HCT116 (cell line): ENCODE measurements around the gene ERC1. TPM values are rescaled to one million over a fixed set of nuclear protein-coding genes. Genes with fewer than 3 reads are reported as not detected.

Source experiments
- ATAC-seq: fragments of 200-7000 bp; cut with Tn5 transposase; 2 replicates; pipeline ENCODE4 v1.9.1; 2020; ENCODE audit warnings: mild to moderate bottlenecking, moderate library complexity
- BruUV-seq: library from RNA; stranded (reverse); fragments of 400-500 nt; replicated peaks from 2 replicates; lab custom pipeline; 2021; lab: Mats Ljungman, UMichigan
- CTCF ChIA-PET: fragments of 300-600 bp; sonication (Branson Sonifier 250); formaldehyde crosslinking; loops from one replicate; lab custom pipeline; 2021; ENCODE audit warnings: antibody characterized with exemption; lab: Charles Lee
- POLR2A ChIA-PET: fragments of 300-600, 350-600 bp; sonication (Branson Sonifier 250); formaldehyde crosslinking; loops from one replicate; lab custom pipeline; 2021; ENCODE audit warnings: antibody characterized with exemption; lab: Charles Lee
- RAD21 ChIA-PET, 2 experiments: fragments of 300-600 bp; sonication (Branson Sonifier 250); formaldehyde crosslinking; loops; one replicate each; lab custom pipeline; 2023; ENCODE audit warnings: low total read pairs in 2 of 2; ENCODE audit not compliant: uncharacterized antibody in 2 of 2, unreplicated experiment in 2 of 2, low non-redundant PET in 1 of 2; lab: Charles Lee
- DNase-seq: peaks from one replicate; pipeline ENCODE4 v3.0.0-alpha.2; 2010; ENCODE audit warnings: low read depth, low spot score
- H2AFZ ChIP-seq: fragments of 200-600 bp; shearing (Covaris generic), sonication (generic); 2 replicates; pipeline ENCODE4 v1.6.1; 2017; ENCODE audit warnings: low read depth, mixed run types, mixed read lengths, antibody characterized with exemption, low read length; ENCODE audit not compliant: poor library complexity, severe bottlenecking
- H3K27ac ChIP-seq: 2 replicates; pipeline ENCODE4 v1.5.1; 2012; ENCODE audit warnings: low read depth, low read length
- H3K27me3 ChIP-seq: fragments of 200-600 bp; sonication (generic); 2 replicates; pipeline ENCODE4 v1.6.1; 2016; ENCODE audit warnings: mixed run types, low read length, mixed read lengths; ENCODE audit not compliant: insufficient read depth
- H3K36me3 ChIP-seq, 2 experiments: fragments of 200-500 bp in 1 of 2; fragments of 200-600 bp in 1 of 2; sonication (Bioruptor generic) in 1 of 2; sonication (generic) in 1 of 2; 2 replicates each; pipeline versions ENCODE4 v1.5.1 to v1.6.1; 2014 to 2016; ENCODE audit warnings: low read length in 2 of 2, inconsistent platforms in 1 of 2, mixed read lengths in 1 of 2, mixed run types in 1 of 2; ENCODE audit not compliant: insufficient read depth in 2 of 2, control insufficient read depth in 1 of 2
- H3K4me1 ChIP-seq, 2 experiments: fragments of 200-600 bp in 1 of 2; sonication (generic) in 1 of 2; 2 replicates each; pipeline versions ENCODE4 v1.5.1 to v1.6.1; 2012 to 2017; ENCODE audit warnings: low read length in 2 of 2, inconsistent platforms in 1 of 2, mild to moderate bottlenecking in 1 of 2, mixed read lengths in 1 of 2, mixed run types in 1 of 2, moderate library complexity in 1 of 2; ENCODE audit not compliant: insufficient read depth in 2 of 2, control insufficient read depth in 1 of 2
- H3K4me2 ChIP-seq: fragments of 200-600 bp; sonication (generic); 2 replicates; pipeline ENCODE4 v1.6.1; 2017; ENCODE audit warnings: mixed run types, low read length, mixed read lengths
- H3K4me3 ChIP-seq, 2 experiments: fragments of 200-600 bp in 1 of 2; sonication (generic) in 1 of 2; replicated peaks in 1 of 2; 2 replicates each; pipeline ENCODE4 v1.5.1; 2011 to 2016; ENCODE audit warnings: low read length in 2 of 2, control low read depth in 1 of 2, low read depth in 1 of 2, mild to moderate bottlenecking in 1 of 2, mixed read lengths in 1 of 2, mixed run types in 1 of 2
- H3K79me2 ChIP-seq: fragments of 200-600 bp; sonication (generic); 2 replicates; pipeline ENCODE4 v1.6.1; 2017; ENCODE audit warnings: mild to moderate bottlenecking, mixed run types, low read length, moderate library complexity, mixed read lengths; ENCODE audit not compliant: insufficient read depth
- H3K9ac ChIP-seq: fragments of 200-600 bp; sonication (generic); 2 replicates; pipeline ENCODE4 v1.6.1; 2016; ENCODE audit warnings: low read length, mixed read lengths
- H3K9me2 ChIP-seq: fragments of 200-600 bp; sonication (generic), shearing (Covaris generic); 2 replicates; pipeline ENCODE4 v1.6.1; 2017; ENCODE audit warnings: mixed run types, mild to moderate bottlenecking, moderate library complexity; ENCODE audit not compliant: insufficient read depth
- H3K9me3 ChIP-seq, 2 experiments: fragments of 200-500 bp in 1 of 2; fragments of 200-600 bp in 1 of 2; sonication (Bioruptor generic) in 1 of 2; sonication (generic) in 1 of 2; 2 replicates each; pipeline ENCODE4 v1.6.1; 2014 to 2017; ENCODE audit warnings: low read length in 2 of 2, mixed read lengths in 2 of 2, inconsistent platforms in 1 of 2, low read depth in 1 of 2, mild to moderate bottlenecking in 1 of 2, mixed run types in 1 of 2, moderate library complexity in 1 of 2; ENCODE audit not compliant: control insufficient read depth in 1 of 2, insufficient read depth in 1 of 2
- H4K20me1 ChIP-seq: fragments of 200-600 bp; sonication (generic), shearing (Covaris generic); 2 replicates; pipeline ENCODE4 v1.6.1; 2017; ENCODE audit warnings: mixed run types, mild to moderate bottlenecking, moderate library complexity; ENCODE audit not compliant: insufficient read depth
- CBX3 ChIP-seq: IDR thresholded peaks from 2 replicates; pipeline ENCODE4 v1.6.1; 2012; ENCODE audit warnings: low read depth
- CEBPB ChIP-seq: IDR thresholded peaks from 2 replicates; pipeline ENCODE4 v1.6.1; 2012; ENCODE audit warnings: low read depth
- CTCF ChIP-seq, 3 experiments: fragments of 200-600 bp in 1 of 3; sonication (generic) in 1 of 3; IDR thresholded peaks in 2 of 3; conservative IDR thresholded peaks in 1 of 3; 2 replicates each; pipeline ENCODE4 v1.5.1; 2012 to 2017; ENCODE audit warnings: low read depth in 2 of 3, low read length in 2 of 3, antibody characterized with exemption in 1 of 3, borderline replicate concordance in 1 of 3, control low read depth in 1 of 3, mild to moderate bottlenecking in 1 of 3, mixed read lengths in 1 of 3, mixed run types in 1 of 3, moderate library complexity in 1 of 3; ENCODE audit not compliant: insufficient read depth in 1 of 3
- ELF1 ChIP-seq: IDR thresholded peaks from 2 replicates; pipeline ENCODE4 v1.6.1; 2012; ENCODE audit warnings: low read depth, borderline replicate concordance
- EZH2 ChIP-seq: fragments of 200-600 bp; sonication (generic); IDR thresholded peaks from 2 replicates; pipeline ENCODE4 v1.6.1; 2017; ENCODE audit warnings: antibody characterized with exemption, mixed run types
- EZH2phosphoT487 ChIP-seq: fragments of 200-600 bp; IDR thresholded peaks from 2 replicates; pipeline ENCODE4 v1.6.1; 2018; ENCODE audit warnings: antibody characterized with exemption, borderline replicate concordance
- FOSL1 ChIP-seq: IDR thresholded peaks from 2 replicates; pipeline ENCODE4 v1.6.1; 2012; ENCODE audit warnings: low read depth
- POLR2A ChIP-seq: IDR thresholded peaks from 2 replicates; pipeline ENCODE4 v1.7.0; 2011; ENCODE audit warnings: borderline replicate concordance; ENCODE audit not compliant: insufficient read depth, insufficient read length; ENCODE audit errors: extremely low read depth
- POLR2AphosphoS5 ChIP-seq: IDR thresholded peaks from 2 replicates; pipeline ENCODE4 v1.6.1; 2011; ENCODE audit warnings: mild to moderate bottlenecking, low read depth, low read length, moderate library complexity
- SIN3A ChIP-seq: IDR thresholded peaks from 2 replicates; pipeline ENCODE4 v1.6.1; 2012; ENCODE audit warnings: low read depth
- SP1 ChIP-seq: IDR thresholded peaks from 2 replicates; pipeline ENCODE4 v1.6.1; 2012; ENCODE audit warnings: low read depth
- SRF ChIP-seq: IDR thresholded peaks from 2 replicates; pipeline ENCODE4 v1.6.1; 2012; ENCODE audit warnings: low read depth
- ZBTB33 ChIP-seq: IDR thresholded peaks from 2 replicates; pipeline ENCODE4 v1.6.1; 2011; ENCODE audit warnings: mild to moderate bottlenecking, low read length, moderate library complexity; ENCODE audit not compliant: insufficient replicate concordance; ENCODE audit errors: extremely low read depth
- intact Hi-C: fragments of 100-400 bp; cut with micrococcal nuclease; formaldehyde crosslinking; loops from 2 replicates; pipeline ENCODE4 v1.10.0; 2022
- total RNA-seq: library from RNA; stranded (reverse); gene quantifications from one replicate; pipeline ENCODE4 v1.2.1, GENCODE V29; 2021; ENCODE audit not compliant: unreplicated experiment

ERC1 gene
- total RNA-seq, 1 experiment from 2014 or later = 41.9 TPM

- TF ChIP-seq SIN3A (no peak), EZH2phosphoT487 (no peak), ZBTB33 (no peak)
- TF ChIP-seq, all 23 proteins: peak for 0
- no TSS peak for BruUV-seq
- peaks cover 0 to 11% of the 10 kb centered on the region in 2 experiments; a peak in 1 of 4 replicates for H3K4me1 ChIP-seq
- H3K27ac ChIP-seq = no peak overlapping the region
- intact Hi-C loops = no loop called here
- no peak overlapping the region for H3K9ac ChIP-seq
- no peak for ATAC-seq
- no peaks in the 10 kb centered on the region for H3K9me2 ChIP-seq
- no peaks in the 10 kb centered on the region for H4K20me1 ChIP-seq
- CTCF ChIA-PET = no interaction called here
- no peaks in the 10 kb centered on the region for H3K27me3 ChIP-seq
- H3K79me2 ChIP-seq = no peaks in the 10 kb centered on the region
- no peak overlapping the region for H2AFZ ChIP-seq
- DNase-seq = no peak
- H3K36me3 ChIP-seq = no peaks in the 10 kb centered on the region
- RAD21 ChIA-PET = no interaction called here
- POLR2A ChIA-PET = no interaction called here
- H3K4me3 ChIP-seq = no peak overlapping the region
- H3K9me3 ChIP-seq = no peaks in the 10 kb centered on the region
- no peak overlapping the region for H3K4me2 ChIP-seq
Measured at GRCh38 chr12:1502379-1502720, 511.3 kb downstream of the ERC1 start.

- peaks cover 0 to 11% of the 10 kb centered on the region in 2 experiments; a peak in 1 of 4 replicates for H3K4me1 ChIP-seq
- ATAC-seq (0 out of 2 replicates have a peak, but pooled peaks have one; percentile 38), DNase-seq (no peak)
- no peaks in the 10 kb centered on the region for H3K9me2 ChIP-seq
- H4K20me1 ChIP-seq = no peaks in the 10 kb centered on the region
- no peak overlapping the region for H3K4me2 ChIP-seq
- ChIA-PET CTCF (interaction anchor here (1.0 kb wide), 1 partner anchor 385 kb away, joined by 3 read pairs; no protein-coding TSS in a partner anchor), RAD21 (no interaction called here), POLR2A (no interaction called here)
- intact Hi-C loops = no loop called here
- no peak overlapping the region for H3K9ac ChIP-seq
- no peaks in the 10 kb centered on the region for H3K79me2 ChIP-seq
- H3K4me3 ChIP-seq = no peak overlapping the region
- no TSS peak for BruUV-seq
- no peaks in the 10 kb centered on the region for H3K9me3 ChIP-seq
- no peak overlapping the region for H3K27ac ChIP-seq
- no peaks in the 10 kb centered on the region for H3K36me3 ChIP-seq
- no peaks in the 10 kb centered on the region for H3K27me3 ChIP-seq
- H2AFZ ChIP-seq = no peak overlapping the region
- TF ChIP-seq SRF = no peak
- TF ChIP-seq FOSL1 = no peak
- TF ChIP-seq SP1 = no peak
- TF ChIP-seq ZBTB33 = no peak
- TF ChIP-seq POLR2A = no peak
- no peak for TF ChIP-seq EZH2
- TF ChIP-seq CEBPB = no peak
- TF ChIP-seq POLR2AphosphoS5 = no peak
- TF ChIP-seq SIN3A = no peak
- TF ChIP-seq CTCF (IDR thresholded peaks at IDR 0.05 in 2 of 3, conservative IDR thresholded peaks at IDR 0.05 in 1 of 3; ENCODE audit: borderline replicate concordance in 1 of 3, insufficient read depth in 1 of 3, low read depth in 2 of 3, low read length in 2 of 3) = no peak
- TF ChIP-seq CBX3 = no peak
- TF ChIP-seq ELF1 = no peak
Measured at GRCh38 chr12:1502831-1503230, 511.8 kb downstream of the ERC1 start.
